ENCODE measurements around the gene PARD3. TPM values are rescaled to one million over a fixed set of nuclear protein-coding genes. Genes with fewer than 3 reads are reported as not detected.
"Not testable (repeated sequence)": the region's sequence is repeated elsewhere in the genome, so short reads cannot be mapped to it uniquely, and the experiment has no call there.

The PARD3 gene
- total and polyA plus RNA-seq, 5 donors, result 10.5 to 40.3 (median 27.8) TPM

GRCh38 chr10:34796133-34796532 is 19.0 kb downstream of the PARD3 start:
- 94% methylated on average over 1 of the region's 1 CpG for WGBS
- intact Hi-C loops (cut with DNase I), result no loop called here
- H3K4me3 ChIP-seq (ENCODE audit: low read length), result no peak overlapping the region
- H3K27me3 ChIP-seq (ENCODE audit: control insufficient read depth, insufficient read depth), result no peaks in the 10 kb centered on the region
- H3K9me3 ChIP-seq (ENCODE audit: control insufficient read depth, low read length), result no peaks in the 10 kb centered on the region
- ATAC-seq (no peak), DNase-seq (no peak)
- H3K27ac ChIP-seq (ENCODE audit: low read length), result no peak overlapping the region
- no peaks in the 10 kb centered on the region for H3K4me1 ChIP-seq (ENCODE audit: control insufficient read depth, insufficient read depth, low read length)

- no peak for DNase-seq
- 96% methylated on average over 6 of the region's 6 CpGs for WGBS
- no peak for ATAC-seq
- H3K9me3 ChIP-seq (ENCODE audit: control insufficient read depth, low read length), result no peaks in the 10 kb centered on the region
- no peaks in the 10 kb centered on the region for H3K4me1 ChIP-seq (ENCODE audit: control insufficient read depth, insufficient read depth, low read length)
- no peak overlapping the region for H3K4me3 ChIP-seq (ENCODE audit: low read length)
- intact Hi-C loops (cut with DNase I), result no loop called here
- H3K27me3 ChIP-seq (ENCODE audit: control insufficient read depth, insufficient read depth), result no peaks in the 10 kb centered on the region
- H3K27ac ChIP-seq (ENCODE audit: low read length), result no peak overlapping the region
Observed at GRCh38 chr10:34795334-34795733, 19.8 kb downstream of the PARD3 start.

- H3K27ac ChIP-seq (ENCODE audit: low read length), result no peak overlapping the region
- no peak overlapping the region for H3K4me3 ChIP-seq (ENCODE audit: low read length)
- no peak for ATAC-seq
- no peaks in the 10 kb centered on the region for H3K9me3 ChIP-seq (ENCODE audit: control insufficient read depth, low read length)
- no peaks in the 10 kb centered on the region for H3K27me3 ChIP-seq (ENCODE audit: control insufficient read depth, insufficient read depth)
- WGBS, result 95% methylated on average over 4 of the region's 4 CpGs
- intact Hi-C loops (cut with DNase I), result no loop called here
- DNase-seq, result no peak
- no peaks in the 10 kb centered on the region for H3K4me1 ChIP-seq (ENCODE audit: control insufficient read depth, insufficient read depth, low read length)
Observed at GRCh38 chr10:34794835-34795234, 20.3 kb downstream of the PARD3 start.

GRCh38 chr10:34793581-34793980 is 21.5 kb downstream of the PARD3 start:
- H3K27ac ChIP-seq (ENCODE audit: low read length); DNase-seq; H3K9me3 ChIP-seq (ENCODE audit: control insufficient read depth, low read length); ATAC-seq; H3K4me1 ChIP-seq (ENCODE audit: control insufficient read depth, insufficient read depth, low read length); intact Hi-C loops (cut with DNase I); H3K27me3 ChIP-seq (ENCODE audit: control insufficient read depth, insufficient read depth); H3K4me3 ChIP-seq (ENCODE audit: low read length): not testable (repeated sequence)
- WGBS, result 97% methylated on average over 5 of the region's 5 CpGs

- H3K27me3 ChIP-seq (ENCODE audit: control insufficient read depth, insufficient read depth), result no peaks in the 10 kb centered on the region
- no peaks in the 10 kb centered on the region for H3K9me3 ChIP-seq (ENCODE audit: control insufficient read depth, low read length)
- DNase-seq (no peak), ATAC-seq (no peak)
- intact Hi-C loops (cut with DNase I), result no loop called here
- no peak overlapping the region for H3K4me3 ChIP-seq (ENCODE audit: low read length)
- no peak overlapping the region for H3K27ac ChIP-seq (ENCODE audit: low read length)
- 82% methylated on average over 7 of the region's 7 CpGs for WGBS
- H3K4me1 ChIP-seq (ENCODE audit: control insufficient read depth, insufficient read depth, low read length), result no peaks in the 10 kb centered on the region
Observed at GRCh38 chr10:34792881-34793280, 22.2 kb downstream of the PARD3 start.

GRCh38 chr10:34791947-34792346 is 23.1 kb downstream of the PARD3 start:
- intact Hi-C loops (cut with DNase I), result no loop called here

GRCh38 chr10:34791228-34791627 is 23.9 kb downstream of the PARD3 start:
- WGBS, result 91% methylated on average over 15 of the region's 15 CpGs
- no peaks in the 10 kb centered on the region for H3K4me1 ChIP-seq (ENCODE audit: control insufficient read depth, insufficient read depth, low read length)
- no peak for DNase-seq
- no peak overlapping the region for H3K27ac ChIP-seq (ENCODE audit: low read length)
- no peak for ATAC-seq
- intact Hi-C loops (cut with DNase I), result no loop called here
- no peak overlapping the region for H3K4me3 ChIP-seq (ENCODE audit: low read length)
- no peaks in the 10 kb centered on the region for H3K27me3 ChIP-seq (ENCODE audit: control insufficient read depth, insufficient read depth)
- no peaks in the 10 kb centered on the region for H3K9me3 ChIP-seq (ENCODE audit: control insufficient read depth, low read length)

More at GRCh38 chr10:34791947-34792346, 23.1 kb downstream of the PARD3 start:
- no peaks in the 10 kb centered on the region for H3K4me1 ChIP-seq (ENCODE audit: control insufficient read depth, insufficient read depth, low read length)
- 89% methylated on average over 23 of the region's 23 CpGs for WGBS
- H3K27ac ChIP-seq (ENCODE audit: low read length), result no peak overlapping the region
- ATAC-seq (peak; percentile 17 to 34), DNase-seq (no peak)
- H3K9me3 ChIP-seq (ENCODE audit: control insufficient read depth, low read length), result no peaks in the 10 kb centered on the region
- no peak overlapping the region for H3K4me3 ChIP-seq (ENCODE audit: low read length)
- H3K27me3 ChIP-seq (ENCODE audit: control insufficient read depth, insufficient read depth), result no peaks in the 10 kb centered on the region

- WGBS, result 33% methylated on average over 4 of the region's 4 CpGs
- Histone ChIP-seq H3K4me1 (ENCODE audit: control insufficient read depth, insufficient read depth, low read length) (peaks cover 3% of the 10 kb centered on the region), H3K9me3 (ENCODE audit: control insufficient read depth, low read length) (no peaks in the 10 kb centered on the region), H3K4me3 (ENCODE audit: low read length) (no peak overlapping the region), H3K27me3 (ENCODE audit: control insufficient read depth, insufficient read depth) (no peaks in the 10 kb centered on the region), H3K27ac (ENCODE audit: low read length) (no peak overlapping the region)
- DNase-seq (no peak), ATAC-seq (peak in 1 of 2 donors; percentile 45)
- intact Hi-C loops (cut with DNase I), result no loop called here
Observed at GRCh38 chr10:34789966-34790506, 25.1 kb downstream of the PARD3 start.

GRCh38 chr10:34786464-34786863 is 28.6 kb downstream of the PARD3 start:
- WGBS, result 45% methylated on average over 1 of the region's 1 CpG
- intact Hi-C loops (cut with DNase I), result no loop called here
- Histone ChIP-seq H3K27me3 (ENCODE audit: control insufficient read depth, insufficient read depth) (no peaks in the 10 kb centered on the region), H3K9me3 (ENCODE audit: control insufficient read depth, low read length) (no peaks in the 10 kb centered on the region), H3K4me3 (ENCODE audit: low read length) (no peak overlapping the region), H3K4me1 (ENCODE audit: control insufficient read depth, insufficient read depth, low read length) (peaks cover 3% of the 10 kb centered on the region), H3K27ac (ENCODE audit: low read length) (no peak overlapping the region)
- ATAC-seq (no peak), DNase-seq (no peak)

GRCh38 chr10:34781711-34782110 is 33.4 kb downstream of the PARD3 start:
- peaks cover 10% of the 10 kb centered on the region for H3K4me1 ChIP-seq (ENCODE audit: control insufficient read depth, insufficient read depth, low read length)
- H3K9me3 ChIP-seq (ENCODE audit: control insufficient read depth, low read length), result no peaks in the 10 kb centered on the region
- H3K4me3 ChIP-seq (ENCODE audit: low read length), result no peak overlapping the region
- ATAC-seq (peak in 1 of 2 donors; percentile 19), DNase-seq (no peak)
- H3K27me3 ChIP-seq (ENCODE audit: control insufficient read depth, insufficient read depth), result no peaks in the 10 kb centered on the region
- WGBS, result 48% methylated on average over 3 of the region's 3 CpGs
- H3K27ac ChIP-seq (ENCODE audit: low read length), result no peak overlapping the region
- intact Hi-C loops (cut with DNase I), result no loop called here

- ATAC-seq (peak; percentile 70 to 79), DNase-seq (peak; percentile 26 to 80 (median 71))
- no peak overlapping the region for H3K4me3 ChIP-seq (ENCODE audit: low read length)
- intact Hi-C loops (cut with DNase I), result no loop called here
- H3K27me3 ChIP-seq (ENCODE audit: control insufficient read depth, insufficient read depth), result no peaks in the 10 kb centered on the region
- H3K27ac ChIP-seq (ENCODE audit: low read length), result no peak overlapping the region
- 11% methylated on average over 11 of the region's 11 CpGs for WGBS
- peaks cover 8% of the 10 kb centered on the region for H3K4me1 ChIP-seq (ENCODE audit: control insufficient read depth, insufficient read depth, low read length)
- H3K9me3 ChIP-seq (ENCODE audit: control insufficient read depth, low read length), result no peaks in the 10 kb centered on the region
Observed at GRCh38 chr10:34780818-34781380, 34.2 kb downstream of the PARD3 start.

- H3K9me3 ChIP-seq (ENCODE audit: control insufficient read depth, low read length), result no peaks in the 10 kb centered on the region
- 84% methylated on average over 3 of the region's 3 CpGs for WGBS
- no peaks in the 10 kb centered on the region for H3K27me3 ChIP-seq (ENCODE audit: control insufficient read depth, insufficient read depth)
- H3K4me3 ChIP-seq (ENCODE audit: low read length), result no peak overlapping the region
- intact Hi-C loops (cut with DNase I), result no loop called here
- DNase-seq (no peak), ATAC-seq (no peak)
- no peak overlapping the region for H3K27ac ChIP-seq (ENCODE audit: low read length)
- H3K4me1 ChIP-seq (ENCODE audit: control insufficient read depth, insufficient read depth, low read length), result peaks cover 7% of the 10 kb centered on the region
Observed at GRCh38 chr10:34778237-34778636, 36.9 kb downstream of the PARD3 start.
